Suppressor macrophage (primary cell): ENCODE results near the gene ID1.
A peak's percentile ranks its signal among the peaks of the same experiment; 100 is the strongest.

Experiments
- DNase-seq, 4 experiments: peaks; one replicate each; pipeline ENCODE4 v3.0.0-alpha.2; 2020 to 2022
- total RNA-seq, 17 experiments: gene quantifications; one replicate each; lab custom pipeline; 2026; ENCODE audit warnings: mixed read lengths in 6 of 17, inconsistent platforms in 3 of 17; lab: John Stamatoyannopoulos, UW

ID1 gene
- total RNA-seq: 0.04 to 9.2 (median 0.84) reads per million in 17 experiments

GRCh38 chr20:31605031-31605901 lies at the start of gene ID1:
Gene ID1 (plus strand): TSS chr20:31605289. CDS start chr20:31605388, 99 bp downstream.
- DNase-seq: peak; percentile 95 to 96 (median 96)

- no peak for DNase-seq
These were observed 45.4 kb upstream of the ID1 start for GRCh38 chr20:31559704-31560093.

- DNase-seq: peak; percentile 77 to 91 (median 89)
These were observed 44.9 kb upstream of the ID1 start for GRCh38 chr20:31560094-31560745.

GRCh38 chr20:31560746-31561598 lies 44.1 kb upstream of the ID1 start:
- DNase-seq: peak; percentile 76 to 90 (median 80)

GRCh38 chr20:31562241-31562640 lies 42.8 kb upstream of the ID1 start:
- no peak for DNase-seq

GRCh38 chr20:31564284-31564683 lies 40.8 kb upstream of the ID1 start:
- DNase-seq: no peak

- no peak for DNase-seq
These were observed 39.3 kb upstream of the ID1 start for GRCh38 chr20:31565699-31566318.

- no peak for DNase-seq
These were observed 38.8 kb upstream of the ID1 start for GRCh38 chr20:31566319-31566657.

GRCh38 chr20:31566658-31567379 lies 38.3 kb upstream of the ID1 start:
- no peak for DNase-seq

GRCh38 chr20:31567380-31567720 lies 37.7 kb upstream of the ID1 start:
- DNase-seq: no peak

GRCh38 chr20:31568041-31568731 lies 36.9 kb upstream of the ID1 start:
- DNase-seq: no peak

- no peak for DNase-seq
These were observed 36.3 kb upstream of the ID1 start for GRCh38 chr20:31568773-31569162.

GRCh38 chr20:31569163-31570020 lies 35.7 kb upstream of the ID1 start:
- DNase-seq: peak; percentile 44 to 63 (median 51)

- DNase-seq: peak; percentile 27 to 65 (median 58)
These were observed 35.0 kb upstream of the ID1 start for GRCh38 chr20:31570021-31570463.

GRCh38 chr20:31570735-31571617 lies 34.1 kb upstream of the ID1 start:
- DNase-seq: no peak

GRCh38 chr20:31572042-31572700 lies 32.9 kb upstream of the ID1 start:
- no peak for DNase-seq

GRCh38 chr20:31572701-31573554 lies 32.2 kb upstream of the ID1 start:
- DNase-seq: peak; percentile 96 to 97 (median 97)
